Stimulated activated CD8-positive, alpha-beta memory T cell treated with anti-CD3 and anti-CD28 coated beads, Interleukin-15, amount 100 ng/mL, for 1 hour (primary cell): ENCODE measurements around the gene KIRREL3.

Source experiments
- DNase-seq: peaks from one replicate; pipeline ENCODE4 v3.0.0-alpha.2; 2020; ENCODE audit warnings: low read depth

The KIRREL3 gene

DNA sequence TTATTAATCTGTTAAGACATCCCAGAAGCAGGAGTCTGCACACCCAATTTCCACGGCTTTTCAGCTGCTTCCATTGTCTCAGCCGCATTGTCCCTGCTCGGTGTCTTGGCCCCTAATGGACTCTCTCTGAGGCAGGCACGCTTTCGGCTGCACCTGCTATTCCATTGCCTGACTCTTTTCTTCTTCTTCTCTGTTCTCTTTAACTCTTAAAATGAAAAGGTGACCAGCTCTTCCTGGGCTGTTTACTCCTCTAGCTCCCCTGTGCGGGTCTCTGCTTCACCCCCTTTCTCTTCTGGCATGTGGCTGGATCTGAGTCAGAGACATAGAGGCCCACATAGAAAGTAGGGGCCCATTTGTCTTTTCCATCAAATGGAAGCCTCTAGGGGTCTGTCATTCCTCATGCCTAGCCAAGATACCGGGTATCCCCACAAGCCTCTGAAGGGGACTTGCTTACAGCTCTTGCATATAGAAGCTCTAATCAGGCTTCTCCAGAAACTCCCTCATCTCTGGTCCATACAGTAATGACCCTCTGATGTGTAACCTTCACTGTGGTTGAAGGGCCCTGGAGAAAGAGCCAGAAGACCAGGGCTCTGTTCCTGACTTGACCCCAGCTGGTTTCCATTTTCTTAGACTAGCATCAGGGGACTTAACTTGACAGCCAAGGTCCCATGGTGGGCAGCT, 401.2 kb downstream of the KIRREL3 start:
- no peak for DNase-seq

- no peak for DNase-seq
Measured at GRCh38 chr11:126598344-126599216, 402.0 kb downstream of the KIRREL3 start.

- DNase-seq = no peak
Measured at GRCh38 chr11:126597041-126597440, 403.5 kb downstream of the KIRREL3 start.

GRCh38 chr11:126596474-126596873, 404.1 kb downstream of the KIRREL3 start:
- no peak for DNase-seq

DNA sequence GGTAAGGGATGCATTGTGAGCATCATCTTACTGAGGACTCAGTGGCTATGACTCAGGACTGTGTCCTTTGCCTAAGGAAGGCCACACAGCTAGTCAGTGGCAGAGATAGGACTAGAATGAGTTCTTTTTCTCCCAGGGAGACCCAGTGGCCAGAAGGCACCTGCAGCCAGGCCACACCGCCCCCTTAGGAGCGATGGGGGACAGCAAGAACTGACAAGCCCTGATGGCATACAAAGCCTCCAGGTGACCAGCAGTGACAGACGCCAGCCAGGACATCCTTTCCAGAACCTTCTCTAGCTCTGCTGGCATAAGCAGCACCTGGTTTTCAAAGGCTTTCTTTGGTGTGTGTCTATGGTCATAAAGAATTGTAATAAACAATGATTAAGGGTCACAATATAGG, 405.0 kb downstream of the KIRREL3 start:
- no peak for DNase-seq

GRCh38 chr11:126594921-126595367, 405.6 kb downstream of the KIRREL3 start:
- DNase-seq = no peak

- no peak for DNase-seq
Measured at GRCh38 chr11:126592496-126593410, 407.8 kb downstream of the KIRREL3 start.

DNA sequence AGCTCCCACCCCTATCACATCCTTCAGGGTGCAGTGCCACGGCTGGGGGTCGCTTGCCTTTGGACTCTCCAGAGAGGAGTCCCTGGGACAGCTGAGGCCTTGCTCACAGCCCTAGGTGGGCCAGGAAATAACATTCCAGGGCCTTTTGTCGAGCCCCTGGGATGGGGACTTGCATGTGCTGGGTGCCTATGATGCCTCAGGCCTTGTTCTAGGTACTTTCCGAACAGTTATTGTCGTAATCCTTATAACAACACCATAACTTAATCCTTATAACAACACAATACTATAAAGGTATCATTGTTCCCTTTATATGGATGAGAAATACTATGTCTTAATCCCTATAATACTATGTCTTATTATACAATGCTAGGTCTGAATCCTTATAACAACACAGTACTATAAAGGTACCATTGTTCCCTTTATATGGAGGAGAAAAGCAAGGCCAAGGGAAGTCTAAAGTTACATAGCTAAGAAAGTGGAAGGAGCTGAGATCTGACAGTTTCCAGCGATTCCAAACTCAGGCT, 408.5 kb downstream of the KIRREL3 start:
- no peak for DNase-seq

DNA sequence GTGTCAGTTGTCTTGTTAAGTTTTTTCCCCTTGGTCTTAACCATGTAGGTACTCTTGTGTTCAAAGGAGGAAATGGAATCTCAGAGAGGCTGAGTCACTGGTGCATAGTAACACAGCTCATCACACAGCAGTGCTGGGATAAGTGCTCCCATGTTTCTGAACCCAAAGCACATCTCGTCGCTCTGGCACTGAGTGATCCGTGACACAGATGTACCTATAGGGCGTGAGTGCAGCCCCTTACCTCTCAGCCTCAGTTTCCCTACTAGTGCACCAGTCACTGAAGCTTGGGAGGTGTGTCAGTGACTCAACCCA, 411.1 kb downstream of the KIRREL3 start:
- no peak for DNase-seq

DNA sequence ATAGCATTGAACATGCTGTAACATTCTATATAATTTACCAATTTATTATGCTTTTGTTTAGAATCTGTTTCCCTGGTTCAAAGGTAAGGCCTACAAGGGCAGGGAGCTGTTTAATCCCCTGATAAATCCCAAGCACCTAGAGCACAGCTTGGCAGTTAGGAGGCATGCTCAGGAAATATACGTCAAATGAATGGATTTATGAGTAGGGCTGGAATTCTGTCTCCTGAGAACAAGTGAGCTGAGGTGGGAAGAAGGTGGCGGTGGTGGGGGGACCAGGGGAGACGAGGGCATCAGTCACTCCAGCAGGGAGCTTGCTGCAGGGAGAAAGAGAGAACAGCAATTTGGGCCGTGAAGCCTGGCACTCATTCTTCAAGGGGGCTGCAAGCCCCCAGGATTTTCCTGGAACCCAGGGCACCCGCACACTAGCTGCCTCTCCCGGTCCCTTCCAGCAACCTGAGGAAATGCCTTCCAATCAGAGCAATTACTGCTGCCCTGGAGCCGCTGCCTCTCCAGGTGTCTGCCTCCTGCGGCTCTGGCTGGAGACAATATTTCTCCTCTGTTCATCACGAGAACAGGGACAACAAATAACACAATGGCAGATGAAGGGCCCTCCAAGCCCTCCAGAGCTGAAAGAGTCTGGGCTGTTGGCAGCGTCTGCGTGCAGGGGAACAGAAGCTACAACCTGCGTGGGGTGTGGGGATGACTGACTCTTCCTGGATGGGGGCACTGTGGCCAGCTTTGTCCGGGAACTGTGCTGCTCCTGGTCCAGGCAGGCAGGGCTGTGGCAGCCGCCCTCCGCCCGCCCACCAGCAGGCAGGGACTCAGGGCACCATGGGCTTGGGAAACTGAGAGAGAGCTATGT, 411.7 kb downstream of the KIRREL3 start:
- no peak for DNase-seq

DNA sequence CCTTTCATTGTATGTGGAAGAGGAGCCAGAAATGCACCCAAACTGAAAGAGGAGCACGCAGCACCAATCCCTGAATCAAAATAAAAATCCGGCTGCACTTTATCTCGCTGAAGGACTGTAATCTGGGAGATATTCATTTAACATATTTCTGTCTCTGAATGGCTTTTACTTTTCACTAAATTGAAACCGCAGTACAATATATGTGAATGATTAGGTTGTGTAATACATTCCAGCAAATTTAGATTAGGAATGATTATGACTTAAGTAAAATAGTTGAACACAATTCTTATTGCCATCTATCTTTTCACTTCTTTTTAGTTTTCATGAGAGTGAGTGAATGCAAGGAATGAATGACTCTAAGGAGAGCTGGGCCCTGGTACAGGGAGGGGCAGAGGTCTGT, 413.0 kb downstream of the KIRREL3 start:
- no peak for DNase-seq

- DNase-seq = no peak
Measured at GRCh38 chr11:126585774-126586491, 414.6 kb downstream of the KIRREL3 start.

- DNase-seq = no peak
Measured at GRCh38 chr11:126585388-126585773, 415.2 kb downstream of the KIRREL3 start.

DNA sequence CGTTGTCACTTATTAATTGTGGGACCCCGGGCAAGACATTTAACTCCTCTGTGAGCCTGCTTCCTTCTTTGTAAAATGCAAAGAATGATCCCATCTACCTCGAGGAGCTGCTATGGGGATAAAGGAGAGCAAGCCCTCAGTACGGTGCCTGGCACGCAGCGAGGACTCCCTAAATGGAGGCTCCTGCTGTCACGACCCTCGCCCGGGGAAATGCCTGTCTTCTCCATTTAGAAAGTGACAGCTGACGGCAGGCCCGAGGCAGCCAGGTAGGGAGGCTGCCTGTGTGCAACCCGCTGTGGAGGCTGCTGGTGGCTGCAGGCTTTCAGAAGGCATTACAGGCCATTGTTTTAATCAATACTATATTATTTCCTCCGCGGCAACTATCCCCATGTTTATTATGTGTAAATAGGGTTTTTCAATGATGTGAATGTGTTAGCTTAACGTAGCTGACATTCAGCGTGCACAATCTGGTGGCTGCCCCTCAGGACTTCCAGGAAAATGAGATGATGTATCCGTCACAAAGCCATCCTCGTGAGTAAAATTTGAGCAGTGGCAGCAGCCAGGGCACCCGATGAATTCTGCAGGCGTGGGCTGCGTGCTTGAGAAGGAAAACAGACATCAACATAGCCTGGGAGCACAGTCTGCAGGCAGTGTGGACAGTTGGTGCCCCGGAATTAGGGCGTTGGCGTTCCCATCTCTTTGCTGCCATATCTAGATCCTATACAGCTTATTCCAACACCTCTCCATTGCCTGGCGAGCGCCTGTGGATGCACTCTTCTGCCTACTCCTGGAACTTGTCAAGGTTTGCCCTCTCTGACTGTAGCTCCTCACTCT, 416.8 kb downstream of the KIRREL3 start:
- DNase-seq = no peak

- DNase-seq = no peak
Measured at GRCh38 chr11:126583101-126583500, 417.5 kb downstream of the KIRREL3 start.

- DNase-seq = no peak
Measured at GRCh38 chr11:126581871-126582648, 418.5 kb downstream of the KIRREL3 start.

DNA sequence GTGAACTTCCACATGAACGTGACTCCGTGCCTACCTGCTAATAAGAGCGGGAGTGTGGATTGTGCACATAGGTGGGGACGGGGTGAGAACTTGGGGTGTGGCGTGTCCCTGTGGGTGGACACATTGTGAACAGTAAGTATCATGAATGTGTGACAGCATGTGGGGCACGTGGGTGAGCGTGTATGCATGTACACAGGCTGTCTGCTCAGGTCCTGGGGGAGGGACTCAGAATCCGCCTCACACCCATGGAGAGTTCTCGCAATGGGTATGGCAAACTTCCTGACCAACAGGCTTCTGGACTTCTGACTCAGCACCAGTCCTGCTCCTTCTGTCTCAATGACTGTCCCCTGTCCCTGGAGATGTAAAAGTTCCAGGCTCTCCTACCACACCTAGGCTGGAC, 422.1 kb downstream of the KIRREL3 start:
- DNase-seq = no peak

GRCh38 chr11:126578021-126578420, 422.5 kb downstream of the KIRREL3 start:
- no peak for DNase-seq

- no peak for DNase-seq
Measured at GRCh38 chr11:126575849-126576248, 424.7 kb downstream of the KIRREL3 start.
